ENCODE results near the gene GPR89A. TPM values are rescaled to one million over a fixed set of nuclear protein-coding genes. Genes with fewer than 3 reads are reported as not detected.

GPR89A gene
- total and polyA plus RNA-seq, 10 of the 15 experiments (the other 5 are each of a cell fraction or from before 2014, with no cell fraction given) = 15.0 to 34.8 (median 26.9) TPM

- TF ChIP-seq SRF (IDR thresholded peaks at IDR 0.05; ENCODE audit: low read depth in 2 of 2, low read length in 2 of 2) = no peak
Observed at GRCh38 chr1:145714524-145715111, 106.8 kb downstream of the GPR89A start (continued).

GRCh38 chr1:145716641-145717345 lies 109.0 kb downstream of the GPR89A start:
- no peaks in the 10 kb centered on the region for H3K79me2 ChIP-seq (ENCODE audit: control insufficient read depth, insufficient read depth, low read length)

More at GRCh38 chr1:145716641-145717345, 109.0 kb downstream of the GPR89A start:
- H3K36me3 ChIP-seq (ENCODE audit: control insufficient read depth in 2 of 2, insufficient read depth in 2 of 2, low read length in 1 of 2) = no peaks in the 10 kb centered on the region
- DNase-seq (ENCODE audit: low read depth, low spot score) (no peak), ATAC-seq (no peak), FAIRE-seq (no peak)
- H3K9me3 ChIP-seq (replicated peaks; ENCODE audit: control insufficient read depth, insufficient read depth, low read length) = no peaks in the 10 kb centered on the region
- H3K27ac ChIP-seq (ENCODE audit: control insufficient read depth, insufficient read depth) = no peak overlapping the region
- in situ Hi-C loops (cut with MboI) = no loop called here
- no peak overlapping the region for H3K4me2 ChIP-seq (ENCODE audit: control insufficient read depth, insufficient read depth)
- no peaks in the 10 kb centered on the region for H3K27me3 ChIP-seq (replicated peaks in 1 of 2; ENCODE audit: control insufficient read depth in 2 of 2, insufficient read depth in 2 of 2, low read length in 1 of 2)
- H3K4me1 ChIP-seq (ENCODE audit: control insufficient read depth, insufficient read depth, low read length) = peaks cover 16% of the 10 kb centered on the region
- TF ChIP-seq SMARCA5 (IDR thresholded peaks at IDR 0.05) (no peak), NR2C1 (IDR thresholded peaks at IDR 0.05) (no peak), KDM1A (IDR thresholded peaks at IDR 0.05; ENCODE audit: borderline replicate concordance) (no peak), YBX1 (IDR thresholded peaks at IDR 0.05) (no peak), NR2C2 (IDR thresholded peaks at IDR 0.05; ENCODE audit: borderline replicate concordance, control insufficient read depth, insufficient read length, low read depth) (no peak), CREM (IDR thresholded peaks at IDR 0.05; ENCODE audit: low read depth) (no peak), RELB (IDR thresholded peaks at IDR 0.05; ENCODE audit: low read depth) (no peak), CBX3 (IDR thresholded peaks at IDR 0.05; ENCODE audit: borderline replicate concordance, low read depth) (no peak), ATF7 (IDR thresholded peaks at IDR 0.05; ENCODE audit: low read depth) (no peak)
- WGBS (ENCODE audit: insufficient coverage, insufficient replicate concordance, low lambda C conversion rate, missing lambda C conversion rate) = 73% methylated on average over 10 of the region's 10 CpGs
- no TSS peak for BruUV-seq (replicated peaks)
- no peak overlapping the region for H3K4me3 ChIP-seq
- intact Hi-C loops (cut with micrococcal nuclease; ENCODE audit: unreplicated experiment) = no loop called here
- CTCF ChIA-PET = interaction anchor here (0.8 kb wide), 1 partner anchor 20 kb away, joined by 3 read pairs; no protein-coding TSS in a partner anchor
- no peak overlapping the region for H3K9ac ChIP-seq (ENCODE audit: control insufficient read depth, insufficient read depth, low read length)
- POLR2A ChIA-PET = no interaction called here
- no peak overlapping the region for H2AFZ ChIP-seq (ENCODE audit: control insufficient read depth, low read depth, low read length)
- SMC1A ChIA-PET (ENCODE audit: uncharacterized antibody, unreplicated experiment) = interaction anchor here (0.6 kb wide), 1 partner anchor 117 kb away, joined by 4 read pairs; no protein-coding TSS in a partner anchor
- RAD21 ChIA-PET (ENCODE audit: unreplicated experiment) = no interaction called here
- no peaks in the 10 kb centered on the region for H4K20me1 ChIP-seq (ENCODE audit: control insufficient read depth, insufficient read depth)

Measured in GM12878 (cell line).